ENCODE data around the gene NEUROD2.

NEUROD2 gene

DNA sequence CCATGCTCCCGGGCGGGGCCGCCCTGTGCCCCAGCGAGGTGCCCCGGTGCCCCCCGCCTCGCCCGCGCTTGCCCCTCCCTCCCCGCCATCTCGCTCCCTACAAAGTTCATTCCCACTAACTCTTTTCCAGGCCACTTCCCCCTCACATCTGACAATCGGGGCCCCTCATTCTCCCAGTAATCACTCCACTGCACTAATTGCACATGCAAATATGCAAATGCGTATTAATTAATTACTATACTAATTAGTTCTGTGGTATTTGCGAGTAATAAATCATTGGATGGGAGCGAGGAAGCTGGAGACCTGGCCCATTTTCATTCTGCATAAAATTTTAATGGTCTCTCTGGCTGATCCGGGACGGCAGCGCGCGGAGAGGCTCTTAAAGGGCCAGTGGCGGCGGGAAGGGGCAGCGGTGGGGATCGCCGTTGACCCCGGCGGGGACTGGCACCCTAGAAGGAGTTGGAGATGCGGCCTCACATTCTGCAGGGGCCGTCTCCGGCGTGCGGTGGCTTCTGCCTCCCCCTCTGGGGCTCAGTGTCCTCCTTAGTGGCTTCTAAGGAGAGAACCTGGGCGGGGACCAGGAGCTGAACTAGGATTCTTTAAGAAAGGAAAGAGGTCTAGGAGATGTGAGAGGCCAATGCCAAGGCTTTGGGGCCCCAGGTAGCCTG lies 10.7 kb upstream of the NEUROD2 start:
- no peak for DNase-seq (ENCODE audit: low spot score)

DNA sequence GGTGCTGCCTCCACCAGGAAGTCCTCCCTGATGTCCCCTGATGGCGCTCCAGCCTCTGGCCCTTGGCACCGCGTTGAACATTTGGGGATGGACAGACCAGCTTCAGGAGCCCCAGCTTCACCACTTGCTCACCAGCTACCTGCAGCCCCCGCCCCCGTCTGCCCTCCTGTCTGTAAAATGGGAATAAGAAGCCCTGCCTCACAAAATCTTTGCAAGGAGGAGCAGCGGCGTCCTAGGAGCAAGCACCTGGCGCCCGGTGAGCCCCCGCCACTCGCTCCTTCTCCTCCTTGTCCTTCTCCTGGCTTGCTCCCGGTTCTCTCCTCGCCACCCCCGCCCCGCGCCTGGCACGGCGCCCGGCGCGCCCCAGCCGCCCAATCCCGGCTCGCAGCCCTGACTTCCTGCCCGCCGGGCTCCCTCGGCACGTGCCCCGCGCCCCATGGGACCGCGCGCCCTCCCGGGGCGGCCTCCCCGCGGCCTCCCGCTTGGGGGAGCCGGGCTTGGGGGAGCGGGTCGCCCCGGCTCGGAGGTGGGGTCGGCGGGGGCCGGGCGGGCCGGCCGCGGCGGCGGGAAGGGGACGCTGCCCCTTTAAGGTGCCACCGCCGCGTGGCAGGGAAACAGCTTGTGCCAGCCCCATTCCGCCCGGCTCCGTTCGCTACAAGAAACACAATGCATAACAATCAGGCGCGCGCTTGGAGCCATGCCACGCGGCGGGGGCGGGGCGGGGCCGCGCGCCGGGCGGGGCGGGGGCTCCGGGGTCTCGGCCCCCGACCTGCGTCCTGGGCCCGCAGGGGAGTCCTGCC lies 9.9 kb upstream of the NEUROD2 start:
- no peak for DNase-seq (ENCODE audit: low spot score)

DNA sequence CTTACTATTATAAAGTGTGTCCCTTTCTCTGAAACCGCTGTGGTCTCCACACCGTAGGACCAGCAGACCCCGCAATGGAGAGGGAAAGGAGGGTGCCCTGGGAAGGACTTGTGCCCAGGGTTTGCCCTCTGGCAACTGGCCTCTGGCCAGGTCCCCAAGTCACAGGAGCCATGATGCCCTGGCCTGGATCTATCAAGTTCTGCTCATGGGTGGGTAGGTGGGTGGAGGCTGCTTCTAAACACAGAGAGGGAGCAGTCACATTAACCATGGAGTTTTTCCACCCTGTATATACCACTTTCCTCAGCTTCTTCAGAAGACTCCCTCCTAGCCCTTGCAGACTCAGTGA lies 9.4 kb upstream of the NEUROD2 start:
- no peak for DNase-seq (ENCODE audit: low spot score)

DNA sequence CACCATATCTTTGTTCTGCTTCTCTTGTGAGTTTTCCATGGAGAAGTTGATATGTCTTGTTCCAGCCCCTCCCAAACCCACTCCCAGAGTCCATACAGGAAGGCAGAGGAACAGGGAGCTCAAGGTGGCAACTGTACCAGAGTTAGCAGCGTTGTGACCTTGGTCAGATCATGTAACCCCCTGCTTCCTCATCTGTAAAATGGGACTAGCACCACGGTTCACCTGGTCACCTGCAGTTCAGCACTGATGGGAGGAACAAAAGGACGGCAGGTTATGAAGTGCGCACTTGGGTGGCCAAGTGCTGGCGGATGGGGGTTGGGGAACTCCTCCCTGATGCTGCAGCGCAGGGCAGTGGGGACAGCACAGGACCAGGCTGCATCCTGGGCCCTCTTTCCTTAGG lies 7.7 kb upstream of the NEUROD2 start:
- DNase-seq (ENCODE audit: low spot score), result no peak

DNA sequence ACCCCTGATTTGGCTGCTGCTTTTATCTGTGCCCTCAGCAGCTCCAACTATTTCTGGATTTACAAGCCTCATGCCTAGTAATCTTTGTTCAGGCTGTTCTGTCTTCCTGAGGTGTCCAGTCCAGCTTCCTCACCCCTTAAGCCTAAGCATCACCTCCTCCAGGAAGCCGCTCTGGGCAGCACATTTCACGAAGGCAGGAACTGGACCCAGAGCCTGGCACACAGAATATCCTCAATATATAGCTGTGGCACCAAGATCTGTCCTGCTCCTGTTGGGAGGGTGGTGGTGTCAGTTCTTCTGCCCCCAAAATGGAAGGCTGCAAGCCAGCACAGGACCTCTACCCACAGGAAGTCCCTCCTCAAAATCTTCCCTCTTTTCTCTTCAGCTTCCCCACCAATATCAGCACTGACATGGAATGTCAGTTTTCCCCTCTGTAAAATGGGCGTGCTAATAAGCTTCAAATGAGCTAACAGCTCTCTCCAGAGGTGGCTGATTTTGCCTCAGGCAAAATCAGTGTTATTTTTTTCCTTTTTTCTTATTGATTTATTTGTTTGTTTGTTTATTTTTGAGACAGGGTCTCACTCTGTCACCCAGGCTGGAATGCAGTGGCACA lies 6.9 kb upstream of the NEUROD2 start:
- no peak for DNase-seq (ENCODE audit: low spot score)

DNA sequence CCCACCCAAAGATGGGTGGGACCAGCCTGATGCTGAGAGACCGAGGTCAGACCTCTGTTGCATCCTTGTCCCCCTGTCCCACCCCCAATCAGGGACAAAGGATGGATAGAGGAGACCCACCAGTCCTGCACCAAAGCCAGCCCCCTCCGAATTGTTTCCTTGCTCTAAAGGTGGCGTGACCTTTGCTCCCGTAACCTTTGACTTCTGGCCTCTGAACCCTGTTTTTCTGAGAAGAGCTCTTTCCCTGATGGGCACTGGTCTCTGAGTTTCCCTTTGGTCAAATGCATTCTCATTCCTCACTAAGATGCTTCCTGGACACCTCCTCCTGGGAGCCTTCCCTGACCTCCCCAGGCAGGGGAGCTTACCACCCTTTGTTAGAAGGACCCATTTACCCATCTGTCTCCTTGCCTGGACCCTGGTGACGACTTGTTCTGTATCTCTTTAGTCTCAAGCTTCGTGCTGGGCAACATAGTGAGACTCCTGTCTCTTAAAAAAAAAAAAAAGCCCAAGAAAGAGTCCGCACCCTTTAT lies 5.3 kb upstream of the NEUROD2 start:
- no peak for DNase-seq (ENCODE audit: low spot score)

DNA sequence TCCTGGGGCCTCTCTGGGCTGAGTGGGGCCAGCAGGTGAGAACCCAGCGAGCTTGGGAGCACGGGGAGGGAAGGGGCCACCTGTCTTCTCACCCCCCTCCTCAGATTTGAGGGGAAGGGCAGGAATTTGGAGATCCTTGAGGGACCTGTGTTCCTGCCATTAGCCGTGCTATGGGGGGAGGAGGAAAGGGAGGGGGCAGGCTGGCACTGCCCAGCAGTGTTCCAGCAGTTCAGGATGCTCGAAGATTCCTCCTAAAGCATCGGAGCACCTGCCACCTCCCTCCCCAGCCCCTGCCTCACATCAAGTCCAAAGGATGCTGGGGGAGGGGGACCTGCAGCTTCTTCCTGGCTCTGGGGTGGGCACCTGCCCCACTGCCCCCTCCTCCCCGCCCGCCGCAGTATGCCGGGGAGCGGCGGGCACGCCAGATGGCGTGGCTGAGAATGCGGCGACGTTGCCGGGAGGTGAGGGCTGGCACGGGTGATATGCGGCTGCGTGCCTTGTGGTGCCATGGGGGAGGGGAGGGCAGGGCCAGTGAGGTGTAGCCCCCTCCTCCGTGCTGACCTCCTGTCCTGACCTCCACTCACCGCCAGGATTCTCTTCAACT lies 4.7 kb upstream of the NEUROD2 start:
- no peak for DNase-seq (ENCODE audit: low spot score)

DNA sequence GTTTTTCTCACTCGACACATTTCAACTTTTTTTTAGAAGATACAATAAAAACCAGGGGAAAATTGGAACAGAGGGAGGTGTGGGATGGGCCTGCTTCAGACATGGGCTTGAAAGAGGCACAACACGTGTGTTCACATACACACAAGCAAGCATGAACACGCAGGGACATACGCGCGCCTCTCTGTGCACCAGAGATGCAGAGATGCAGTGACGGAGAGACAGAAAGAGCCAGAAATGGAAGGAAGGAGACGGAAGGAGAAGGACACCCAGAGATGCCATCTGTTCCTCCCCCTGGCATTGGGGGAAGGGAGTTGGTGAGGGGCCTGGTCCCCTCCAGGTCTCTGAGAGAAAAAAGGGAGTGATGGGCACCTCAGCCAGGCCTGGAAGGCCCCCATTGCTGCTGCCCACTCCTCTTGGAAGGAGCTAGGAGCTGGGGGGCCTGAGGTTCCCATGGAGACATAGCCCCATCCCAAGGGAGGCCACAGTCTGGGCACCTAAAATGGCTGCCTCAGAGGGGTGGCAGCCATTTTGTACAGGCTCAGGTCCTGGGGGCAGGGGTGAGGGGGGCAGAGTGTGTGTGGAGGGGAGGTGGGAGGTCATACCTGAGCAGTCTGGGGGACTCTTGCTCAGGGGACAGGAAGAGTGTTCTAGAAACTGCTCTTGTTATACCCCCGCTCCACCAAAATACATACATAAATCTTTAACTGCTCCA lies 3.8 kb upstream of the NEUROD2 start:
- no peak for DNase-seq (ENCODE audit: low spot score)

DNA sequence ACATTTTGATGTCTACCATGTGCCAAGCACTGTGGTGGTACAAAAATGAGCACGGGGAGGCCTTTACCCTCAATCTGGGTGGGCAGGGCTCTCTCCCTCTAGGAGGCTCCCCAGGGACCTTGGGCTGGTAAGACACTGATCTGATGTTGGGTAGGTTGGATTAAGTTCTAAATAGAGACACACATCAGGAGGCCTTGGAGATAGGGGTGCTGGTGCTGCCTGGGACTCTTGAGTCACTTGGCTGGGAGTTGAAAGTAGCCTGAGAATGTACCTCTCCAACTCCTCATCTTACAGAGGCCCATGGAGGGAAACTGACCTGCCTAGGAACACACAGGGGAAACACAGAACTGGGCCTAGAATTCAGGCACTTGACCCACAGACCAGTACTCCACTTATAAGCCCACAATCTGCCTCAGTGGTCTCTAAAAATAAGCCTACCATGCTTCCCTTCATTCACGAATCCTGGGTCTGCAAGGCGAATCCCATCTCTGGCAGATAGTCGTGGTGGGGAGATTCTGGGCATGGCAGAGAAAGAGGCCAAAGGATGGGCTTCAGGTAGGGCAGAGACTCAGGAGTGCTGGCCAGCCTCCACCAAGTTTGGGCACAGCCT lies 1.8 kb upstream of the NEUROD2 start:
- DNase-seq (ENCODE audit: low spot score), result no peak

DNA sequence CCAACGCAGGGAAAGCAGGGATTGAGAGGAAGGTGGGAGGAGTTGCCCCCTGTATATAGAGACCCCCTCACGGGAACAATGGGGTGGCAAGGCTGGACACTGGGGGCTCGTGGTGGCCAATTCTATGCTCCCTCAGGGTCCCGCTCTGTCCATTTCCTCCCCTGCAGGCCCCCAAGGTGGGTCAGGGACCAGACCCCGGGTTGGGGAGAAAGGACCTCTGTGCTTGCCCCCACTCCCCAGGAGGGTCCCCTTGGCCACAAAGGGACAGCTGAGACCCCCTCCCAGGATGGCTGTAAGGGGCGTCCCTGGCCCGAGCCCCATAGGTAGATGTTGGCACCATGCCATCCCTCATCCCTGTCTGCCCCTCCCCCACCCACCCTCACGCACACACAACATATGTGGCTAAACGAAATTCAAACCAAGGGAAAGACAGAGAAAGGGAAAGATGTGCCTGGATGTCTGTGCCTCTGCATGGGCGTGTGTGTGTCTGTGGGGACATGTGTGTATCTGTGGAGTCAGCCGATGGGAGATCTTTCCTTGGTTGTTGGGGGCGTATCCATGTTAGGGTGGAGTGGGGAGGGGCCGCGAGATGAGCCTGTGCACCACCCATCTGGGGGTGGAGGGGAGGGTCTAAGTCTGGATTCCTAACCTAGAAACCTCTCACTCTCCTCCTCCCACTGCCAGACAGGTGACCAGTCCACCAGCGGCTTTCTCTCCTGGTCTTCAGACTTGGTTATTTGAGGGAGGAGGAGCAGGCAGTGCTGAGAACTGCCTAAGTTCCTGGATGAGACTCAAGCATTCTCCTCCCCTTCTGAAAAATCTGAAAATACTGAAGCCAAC lies 642 bp upstream of the NEUROD2 start:
- DNase-seq (ENCODE audit: low spot score), result no peak

DNA sequence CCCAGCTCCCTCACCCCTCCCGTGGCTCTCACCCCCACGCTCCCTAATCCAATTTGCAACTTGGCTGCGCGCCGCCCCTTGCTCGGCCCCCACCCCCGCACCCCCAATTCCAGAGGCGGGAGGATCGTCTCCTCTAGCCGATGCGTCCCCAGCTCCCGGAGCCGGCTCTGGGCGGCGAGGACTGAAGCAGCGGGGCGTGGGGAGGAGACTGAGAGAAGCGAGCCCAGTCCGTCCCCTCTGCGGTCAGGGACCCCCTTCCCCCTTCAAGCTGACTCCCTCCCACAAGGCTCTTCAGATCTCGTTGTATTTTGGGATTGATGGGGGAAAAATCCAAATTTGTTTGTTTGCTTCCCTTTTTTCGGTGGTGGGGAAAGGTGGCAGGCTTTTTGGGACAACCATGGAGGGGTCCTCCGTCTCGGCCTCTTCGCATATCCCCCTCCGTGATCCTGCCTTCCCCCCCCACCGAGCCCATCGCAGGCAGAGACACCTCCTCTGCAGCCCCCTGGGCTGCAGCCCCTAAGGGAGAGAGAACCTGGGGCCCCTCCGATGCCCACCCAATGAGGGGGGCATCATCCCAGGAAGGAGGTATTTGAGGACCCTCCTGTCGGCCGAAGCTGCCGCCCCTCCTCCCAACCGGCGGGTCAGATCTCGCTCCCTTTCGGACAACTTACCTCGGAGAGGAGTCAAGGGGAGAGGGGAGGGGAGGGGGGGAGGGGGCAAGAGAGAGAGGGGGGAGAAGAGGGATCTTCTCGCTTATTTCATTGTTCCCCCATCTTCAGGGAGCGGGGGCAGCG lies 466 bp downstream of the NEUROD2 start:
- no peak for DNase-seq (ENCODE audit: low spot score)

DNA sequence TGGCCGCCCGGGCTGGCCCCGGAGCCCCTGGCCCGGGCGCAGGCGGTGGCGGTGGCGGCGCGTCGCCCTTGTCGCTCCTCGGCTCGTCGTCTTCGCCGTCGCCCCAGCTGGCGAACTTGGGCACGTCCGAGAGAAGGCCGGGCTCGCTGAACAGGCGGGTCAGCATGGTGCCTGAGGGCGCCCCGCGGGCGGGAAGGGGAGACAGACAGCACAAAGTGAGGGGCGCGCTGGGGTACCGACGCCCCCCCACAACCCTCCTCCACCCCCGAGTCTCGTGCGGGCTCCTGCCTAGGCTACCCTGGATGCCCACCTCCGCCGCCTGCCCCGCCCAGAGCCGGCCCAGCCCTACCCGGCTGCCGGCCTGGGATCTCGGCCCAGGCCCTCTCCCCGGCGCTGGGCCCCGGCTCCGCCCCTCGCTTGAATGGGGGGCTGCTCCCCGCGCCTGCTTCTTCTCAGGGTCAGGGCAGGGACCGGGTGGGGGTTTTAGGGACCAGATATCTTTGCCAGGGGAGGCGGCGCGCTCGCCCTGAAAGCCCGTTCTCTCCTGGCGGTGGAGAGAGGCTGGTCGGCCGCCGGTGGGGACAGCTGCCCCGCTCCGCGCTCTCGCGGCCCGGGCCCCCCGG lies 1.2 kb downstream of the NEUROD2 start:
- no peak for DNase-seq (ENCODE audit: low spot score)

DNA sequence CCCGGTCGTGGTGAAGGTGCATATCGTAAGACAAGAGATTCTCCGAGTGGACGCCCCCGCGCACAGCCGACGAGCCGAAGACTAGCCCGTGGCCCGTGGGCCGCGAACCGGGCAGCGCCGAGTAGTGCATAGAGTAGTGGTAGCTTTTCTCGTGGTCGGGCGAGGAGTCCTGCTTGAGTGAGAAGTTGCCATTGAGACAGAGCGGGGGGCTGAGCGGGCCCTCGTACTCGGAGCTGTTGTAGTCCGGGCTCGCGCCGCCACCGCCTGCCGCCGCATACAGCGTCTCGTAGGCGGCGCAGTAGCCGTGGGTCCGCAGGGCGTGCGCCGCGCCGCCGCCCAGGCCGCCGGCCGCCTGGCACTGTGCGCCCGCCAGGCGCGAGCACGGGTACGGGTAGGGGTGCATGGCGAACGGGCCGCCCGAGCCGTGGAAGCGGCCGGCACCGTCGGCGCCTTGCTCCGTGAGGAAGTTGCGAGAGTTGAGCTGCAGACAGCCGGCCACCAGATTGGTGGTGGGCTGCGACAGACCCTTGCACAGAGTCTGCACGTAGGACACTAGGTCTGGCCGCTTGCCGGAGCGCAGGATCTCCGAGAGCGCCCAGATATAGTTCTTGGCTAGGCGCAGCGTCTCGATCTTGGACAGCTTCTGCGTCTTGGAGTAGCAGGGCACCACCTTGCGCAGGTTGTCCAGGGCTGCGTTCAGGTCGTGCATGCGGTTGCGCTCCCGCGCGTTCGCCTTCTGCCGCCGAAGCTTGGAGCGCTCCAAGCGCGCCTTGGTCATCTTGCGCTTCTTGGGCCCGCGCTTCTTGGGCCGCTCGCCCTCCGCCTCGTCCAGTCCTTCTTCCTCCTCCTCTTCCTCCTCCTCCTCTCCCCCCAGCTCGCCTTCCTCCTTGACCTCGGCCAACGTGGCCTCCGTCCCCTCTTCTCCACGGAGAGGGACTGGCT lies 2.0 kb downstream of the NEUROD2 start:
- no peak for DNase-seq (ENCODE audit: low spot score)

DNA sequence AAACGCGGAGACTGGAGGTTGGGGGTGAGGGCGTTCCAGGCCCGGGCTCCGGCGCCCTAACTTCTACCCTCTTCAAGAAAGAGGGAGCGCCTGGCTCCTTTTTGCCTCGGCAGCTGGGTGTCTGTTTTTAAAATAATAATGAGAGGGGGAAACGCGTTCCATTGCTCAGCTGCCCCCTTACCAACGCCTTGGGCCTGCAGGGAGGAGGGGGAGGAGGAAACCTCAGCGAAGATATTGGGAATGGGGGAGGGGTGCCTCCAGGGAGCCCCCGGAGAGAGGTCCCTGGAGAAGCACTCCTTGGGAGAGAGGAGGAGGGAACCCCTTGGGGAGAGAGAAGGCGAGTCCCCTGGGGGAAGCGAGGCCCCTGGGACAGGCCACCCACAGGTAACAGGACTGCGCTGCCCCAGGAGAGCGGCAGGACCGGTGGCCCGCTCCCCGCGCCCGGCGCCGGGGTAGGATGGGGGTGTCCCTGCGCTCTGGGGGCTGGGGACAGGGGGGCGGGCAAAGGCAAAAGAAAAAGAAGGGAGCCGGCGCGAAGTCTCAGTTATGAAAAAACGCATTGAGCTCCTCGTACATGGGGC lies 2.7 kb downstream of the NEUROD2 start:
- DNase-seq (ENCODE audit: low spot score), result no peak

DNA sequence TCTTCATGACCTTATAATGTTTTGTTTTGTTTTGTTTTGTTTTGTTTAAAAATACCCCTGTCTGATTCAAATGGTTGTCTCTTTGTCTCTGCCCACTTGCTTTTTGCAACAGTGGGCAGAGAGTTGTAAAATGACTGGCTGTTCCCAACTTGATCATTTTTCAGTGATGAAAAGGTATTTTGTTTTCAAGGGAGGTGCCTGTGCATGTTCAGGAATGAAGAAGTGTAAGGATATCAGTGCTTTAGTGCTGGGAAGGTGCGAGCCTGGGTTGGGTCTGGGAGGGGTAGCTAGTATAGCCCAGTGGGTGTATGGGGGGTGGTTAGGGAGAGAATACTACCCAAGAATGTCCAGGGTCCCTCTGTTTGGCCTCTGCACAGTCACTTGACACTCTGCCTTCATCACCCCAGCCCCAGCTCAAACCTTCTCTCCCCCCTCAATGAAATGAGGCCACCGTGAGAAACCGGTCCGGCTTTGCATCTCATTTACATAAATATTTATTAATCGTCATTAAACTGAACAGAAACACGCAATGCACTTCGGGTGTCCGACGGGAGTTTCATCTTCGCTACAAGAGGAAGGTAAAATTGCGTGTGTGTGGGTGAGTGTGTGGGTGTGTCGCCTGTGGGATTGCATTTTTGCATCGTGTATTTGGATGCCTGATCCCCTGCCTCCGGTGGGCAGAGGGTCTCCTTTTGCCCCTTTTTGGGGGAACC lies 4.3 kb downstream of the NEUROD2 start:
- DNase-seq (ENCODE audit: low spot score), result no peak

DNA sequence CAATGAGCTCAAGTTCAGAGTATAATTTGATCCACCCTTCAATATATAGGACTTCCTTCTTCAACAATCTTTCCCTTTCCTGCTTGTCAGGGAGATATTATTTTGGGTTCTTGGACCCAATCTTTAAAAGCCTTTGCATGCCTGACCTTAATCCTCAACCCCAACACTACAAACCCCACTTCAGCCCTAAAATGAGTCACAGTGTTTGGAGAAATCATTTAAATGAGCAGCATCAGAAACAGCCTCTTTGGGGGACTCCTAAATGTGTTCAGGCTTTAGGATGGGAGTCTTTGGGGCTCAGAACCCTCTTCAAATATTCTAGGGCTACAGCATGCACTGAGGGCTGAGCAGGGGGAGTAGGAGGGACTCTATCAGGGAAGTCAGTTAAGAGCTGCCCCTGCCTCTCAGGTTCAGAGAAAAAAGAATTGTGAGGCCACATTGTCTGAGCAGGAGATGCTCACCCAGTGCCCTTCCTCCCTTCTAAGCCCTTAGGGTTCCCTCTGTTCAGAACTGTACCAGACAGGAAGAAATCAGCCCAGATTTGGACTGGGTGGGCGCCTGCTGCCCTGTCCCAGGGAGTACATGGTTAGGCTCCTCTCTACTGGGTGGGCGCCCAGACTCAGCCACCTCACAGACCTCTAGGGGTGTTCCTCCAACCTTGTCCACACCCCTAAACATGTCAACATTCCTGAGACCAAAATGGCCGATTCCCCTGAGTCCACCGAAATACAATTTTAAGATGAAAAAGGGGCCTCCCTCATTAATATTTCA lies 5.0 kb downstream of the NEUROD2 start:
- no peak for DNase-seq (ENCODE audit: low spot score)
